Upper lobe of right lung (tissue), 1 donor: ENCODE results near the gene LRRC27. TPM values are rescaled to one million over a fixed set of nuclear protein-coding genes. Genes with fewer than 3 reads are reported as not detected.

Experiments
- ATAC-seq: fragments of 200-7000 bp; cut with Tn5 transposase; one replicate; pipeline ENCODE4 v1.9.1; 2020; ENCODE audit warnings: mild to moderate bottlenecking, moderate library complexity
- DNase-seq: peaks from one replicate; pipeline ENCODE4 v3.0.0-alpha.2; 2020
- H3K27ac ChIP-seq: fragments of 200-600 bp; one replicate; pipeline ENCODE4 v1.8.0; 2022
- H3K27me3 ChIP-seq: fragments of 200-600 bp; one replicate; pipeline ENCODE4 v1.8.0; 2022; ENCODE audit warnings: mild to moderate bottlenecking
- H3K36me3 ChIP-seq: fragments of 200-600 bp; one replicate; pipeline ENCODE4 v1.8.0; 2022
- H3K4me1 ChIP-seq: fragments of 200-600 bp; one replicate; pipeline ENCODE4 v1.8.0; 2022
- H3K4me3 ChIP-seq: fragments of 200-600 bp; one replicate; pipeline ENCODE4 v1.8.0; 2022; ENCODE audit warnings: mild to moderate bottlenecking
- H3K9me3 ChIP-seq: fragments of 200-600 bp; one replicate; pipeline ENCODE4 v1.8.0; 2022
- CTCF ChIP-seq: fragments of 200-600 bp; IDR thresholded peaks from one replicate; pipeline ENCODE4 v1.8.0; 2022; ENCODE audit warnings: antibody characterized with exemption
- intact Hi-C: fragments of 100-400 bp; cut with DNase I; formaldehyde crosslinking; loops from one replicate; pipeline ENCODE4 v1.11.0; 2022
- total RNA-seq: library from RNA; stranded (reverse); fragmentation: NEBNext Ultra II Directional; extraction: Animal tissue kit (Norgen Biotek cat#: 25700); gene quantifications from one replicate; pipeline ENCODE4 v1.2.1, GENCODE V29; 2021
- donor health status: DM: no; HTN: yes; CAD: no; lungs with severe emphysema.

The LRRC27 gene
- total RNA-seq, 1 donor from 2014 or later: 6.3 TPM

- peaks cover 6% of the 10 kb centered on the region for H3K36me3 ChIP-seq
- H3K27me3 ChIP-seq: no peaks in the 10 kb centered on the region
- DNase-seq (peak; percentile 68), ATAC-seq (no peak)
- no peak for TF ChIP-seq CTCF
- intact Hi-C loops: no loop called here
- no peak overlapping the region for H3K4me3 ChIP-seq
- H3K4me1 ChIP-seq: peaks cover 47% of the 10 kb centered on the region
- H3K27ac ChIP-seq: peak overlapping the region; percentile 59
- H3K9me3 ChIP-seq: no peaks in the 10 kb centered on the region
Observed at GRCh38 chr10:132400547-132401151, 68.7 kb downstream of the LRRC27 start.

GRCh38 chr10:132401401-132402118, 69.6 kb downstream of the LRRC27 start:
- Histone ChIP-seq H3K27ac (peak overlapping the region; percentile 59), H3K9me3 (no peaks in the 10 kb centered on the region), H3K4me3 (no peak overlapping the region), H3K27me3 (no peaks in the 10 kb centered on the region), H3K36me3 (peaks cover 15% of the 10 kb centered on the region), H3K4me1 (peaks cover 49% of the 10 kb centered on the region)
- intact Hi-C loops: no loop called here
- DNase-seq (peak; percentile 73), ATAC-seq (peak; percentile 4)
- TF ChIP-seq CTCF: no peak

- peak; percentile 58 for DNase-seq
- Histone ChIP-seq H3K36me3 (peaks cover 21% of the 10 kb centered on the region), H3K4me3 (no peak overlapping the region), H3K27me3 (no peaks in the 10 kb centered on the region), H3K27ac (peak overlapping the region; percentile 59), H3K4me1 (peaks cover 61% of the 10 kb centered on the region), H3K9me3 (no peaks in the 10 kb centered on the region)
- no peak for TF ChIP-seq CTCF
- no peak for ATAC-seq
- intact Hi-C loops: no loop called here
Observed at GRCh38 chr10:132402781-132403241, 70.8 kb downstream of the LRRC27 start.

GRCh38 chr10:132403511-132404168, 71.6 kb downstream of the LRRC27 start:
- TF ChIP-seq CTCF: no peak
- no peak overlapping the region for H3K4me3 ChIP-seq
- peaks cover 21% of the 10 kb centered on the region for H3K36me3 ChIP-seq
- intact Hi-C loops: no loop called here
- peaks cover 62% of the 10 kb centered on the region for H3K4me1 ChIP-seq
- ATAC-seq (peak; percentile 2), DNase-seq (peak; percentile 61)
- H3K9me3 ChIP-seq: no peaks in the 10 kb centered on the region
- no peak overlapping the region for H3K27ac ChIP-seq
- no peaks in the 10 kb centered on the region for H3K27me3 ChIP-seq

GRCh38 chr10:132404169-132404880, 72.3 kb downstream of the LRRC27 start:
- H3K36me3 ChIP-seq: peaks cover 21% of the 10 kb centered on the region
- TF ChIP-seq CTCF: no peak
- no peaks in the 10 kb centered on the region for H3K27me3 ChIP-seq
- peaks cover 62% of the 10 kb centered on the region for H3K4me1 ChIP-seq
- DNase-seq: peak; percentile 43
- H3K27ac ChIP-seq: no peak overlapping the region
- intact Hi-C loops: no loop called here
- H3K9me3 ChIP-seq: no peaks in the 10 kb centered on the region
- ATAC-seq: no peak
- H3K4me3 ChIP-seq: no peak overlapping the region
